GM23338 (cell line): ENCODE data around the gene FAM111B. TPM values are rescaled to one million over a fixed set of nuclear protein-coding genes. Genes with fewer than 3 reads are reported as not detected.

Source experiments
- ATAC-seq: fragments of 200-7000 bp; cut with Tn5 transposase; 3 replicates; pipeline ENCODE4 v1.9.1; 2020
- DNase-seq: peaks from one replicate; pipeline ENCODE4 v3.0.0-alpha.2; 2015; ENCODE audit warnings: low spot score
- H2AFZ ChIP-seq: fragments of 200-600 bp; sonication (generic); 2 replicates; pipeline ENCODE4 v1.8.0; 2016; ENCODE audit warnings: antibody characterized with exemption, mild to moderate bottlenecking, moderate library complexity
- H3F3A ChIP-seq: fragments of 200-600 bp; sonication (generic); replicated peaks from 2 replicates; pipeline ENCODE4 v1.8.0; 2017; ENCODE audit warnings: antibody characterized with exemption, mixed run types, low read depth
- H3K27ac ChIP-seq: fragments of 200-600 bp; sonication (generic); 2 replicates; pipeline ENCODE4 v1.6.1; 2016; ENCODE audit warnings: low read depth
- H3K27me3 ChIP-seq: fragments of 200-600 bp; sonication (generic); 2 replicates; pipeline ENCODE4 v1.8.0; 2016; ENCODE audit warnings: mild to moderate bottlenecking, mixed run types, moderate library complexity; ENCODE audit not compliant: insufficient read depth
- H3K36me3 ChIP-seq: fragments of 200-600 bp; sonication (generic); 2 replicates; pipeline ENCODE4 v1.8.0; 2016; ENCODE audit warnings: mild to moderate bottlenecking; ENCODE audit not compliant: insufficient read depth
- H3K4me1 ChIP-seq: fragments of 200-600 bp; sonication (generic); 2 replicates; pipeline ENCODE4 v1.8.0; 2016; ENCODE audit warnings: mild to moderate bottlenecking, moderate library complexity; ENCODE audit not compliant: insufficient read depth
- H3K4me2 ChIP-seq: fragments of 200-600 bp; sonication (generic); 2 replicates; pipeline ENCODE4 v1.7.1; 2017; ENCODE audit warnings: mixed run types
- H3K4me3 ChIP-seq: fragments of 200-600 bp; sonication (generic); 2 replicates; pipeline ENCODE4 v1.6.1; 2016; ENCODE audit warnings: mixed run types
- H3K79me2 ChIP-seq: fragments of 200-600 bp; sonication (generic); replicated peaks from 2 replicates; pipeline ENCODE4 v1.8.0; 2017; ENCODE audit warnings: mild to moderate bottlenecking; ENCODE audit not compliant: insufficient read depth
- H3K9me2 ChIP-seq: fragments of 200-600 bp; sonication (generic); 2 replicates; pipeline ENCODE4 v1.8.0; 2017; ENCODE audit not compliant: insufficient read depth
- H4K20me1 ChIP-seq: fragments of 200-600 bp; sonication (generic); replicated peaks from 2 replicates; pipeline ENCODE4 v1.8.0; 2017; ENCODE audit warnings: mild to moderate bottlenecking; ENCODE audit not compliant: insufficient read depth
- H3K27ac Mint-ChIP-seq: 2 replicates; pipeline ENCODE4 v1.8.0; 2020; ENCODE audit warnings: inconsistent platforms, mild to moderate bottlenecking, moderate library complexity, mixed read lengths
- H3K27me3 Mint-ChIP-seq: 3 replicates; pipeline ENCODE4 v1.8.0; 2022; ENCODE audit warnings: low read depth, mild to moderate bottlenecking, moderate library complexity, mixed read lengths, inconsistent platforms; ENCODE audit not compliant: insufficient read depth, poor library complexity
- H3K36me3 Mint-ChIP-seq: 3 replicates; pipeline ENCODE4 v1.8.0; 2021; ENCODE audit warnings: low read depth, mild to moderate bottlenecking, inconsistent platforms, moderate library complexity, mixed read lengths
- H3K4me1 Mint-ChIP-seq: 3 replicates; pipeline ENCODE4 v1.8.0; 2020; ENCODE audit warnings: mild to moderate bottlenecking, inconsistent platforms, mixed read lengths
- H3K4me3 Mint-ChIP-seq: 3 replicates; pipeline ENCODE4 v1.8.0; 2021; ENCODE audit warnings: moderate library complexity, mild to moderate bottlenecking, inconsistent platforms, mixed read lengths
- H3K9me3 Mint-ChIP-seq: 3 replicates; pipeline ENCODE4 v1.8.0; 2020; ENCODE audit warnings: moderate library complexity, mild to moderate bottlenecking, inconsistent platforms, mixed read lengths
- CREB1 ChIP-seq: fragments of 250-450 bp; sonication (Bioruptor Pico); IDR thresholded peaks from 2 replicates; pipeline ENCODE4 v1.5.0; 2020; ENCODE audit warnings: low read depth, mild to moderate bottlenecking, moderate library complexity
- EZH2 ChIP-seq: fragments of 200-600 bp; sonication (generic); IDR thresholded peaks from one replicate; pipeline ENCODE4 v1.8.0; 2017; ENCODE audit warnings: antibody characterized with exemption, mild to moderate bottlenecking, low read depth; ENCODE audit not compliant: unreplicated experiment
- JUNB ChIP-seq: IDR thresholded peaks from one replicate; pipeline ENCODE4 v1.6.1; 2016; ENCODE audit warnings: antibody characterized with exemption; ENCODE audit not compliant: unreplicated experiment
- NANOG ChIP-seq: IDR thresholded peaks from 2 replicates; pipeline ENCODE4 v1.6.1; 2016; ENCODE audit warnings: antibody characterized with exemption, borderline replicate concordance
- POLR2AphosphoS5 ChIP-seq: IDR thresholded peaks from 2 replicates; pipeline ENCODE4 v1.6.1; 2016; ENCODE audit warnings: antibody characterized with exemption, low read depth
- STAT1 ChIP-seq: IDR thresholded peaks from one replicate; pipeline ENCODE4 v1.6.1; 2016; ENCODE audit warnings: antibody characterized with exemption; ENCODE audit not compliant: unreplicated experiment
- ZNF114 ChIP-seq: fragments of 250-450 bp; sonication (Bioruptor Pico); IDR thresholded peaks from 2 replicates; pipeline ENCODE4 v1.5.0; 2020; ENCODE audit warnings: mild to moderate bottlenecking, moderate library complexity
- polyA plus RNA-seq: library from polyadenylated mRNA; unstranded; fragments of >200 nt; fragmentation: Nextera tagmentation; extraction: Ambion mirVana; gene quantifications from 2 replicates; pipeline ENCODE4 v1.2.1, GENCODE V29; 2016
- total RNA-seq: library from RNA; depleted of rRNA; stranded (reverse); fragments of >200 nt; shearing (Covaris generic); gene quantifications from 2 replicates; pipeline ENCODE4 v1.2.3, GENCODE V29; 2014
- TF ChIP-seq, protein P1 (sequence below): fragments of 250-450 bp; sonication (Bioruptor Pico); IDR thresholded peaks from 2 replicates; pipeline ENCODE4 v1.5.0; 2020; ENCODE audit warnings: mild to moderate bottlenecking, moderate library complexity
- TF ChIP-seq, protein P2 (sequence below): IDR thresholded peaks from 2 replicates; pipeline ENCODE4 v1.6.1; 2016; ENCODE audit warnings: antibody characterized with exemption

Gene FAM111B
- total and polyA plus RNA-seq, 2 experiments from 2014 or later: 30.6 to 40.7 TPM

DNA sequence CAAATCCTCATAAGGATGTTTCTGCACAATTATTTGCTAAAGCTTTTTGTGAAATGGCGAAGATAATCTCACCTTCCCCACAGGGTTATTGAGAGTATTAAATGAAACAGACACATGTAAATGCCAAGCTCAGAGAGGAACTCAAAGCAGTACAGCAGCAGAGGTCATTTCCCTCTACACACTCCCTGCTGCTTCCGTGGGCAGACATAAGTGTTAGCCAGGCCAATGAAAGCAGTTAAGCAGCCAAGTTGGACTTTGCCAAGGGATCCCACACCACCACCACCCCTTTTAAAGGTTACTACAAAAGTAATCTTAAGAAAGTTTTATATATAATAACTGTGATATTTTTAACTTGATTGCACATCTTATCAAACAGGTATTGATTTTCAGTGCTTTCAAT lies 31.6 kb downstream of the FAM111B start (continued):
- TF ChIP-seq, protein P1, sequence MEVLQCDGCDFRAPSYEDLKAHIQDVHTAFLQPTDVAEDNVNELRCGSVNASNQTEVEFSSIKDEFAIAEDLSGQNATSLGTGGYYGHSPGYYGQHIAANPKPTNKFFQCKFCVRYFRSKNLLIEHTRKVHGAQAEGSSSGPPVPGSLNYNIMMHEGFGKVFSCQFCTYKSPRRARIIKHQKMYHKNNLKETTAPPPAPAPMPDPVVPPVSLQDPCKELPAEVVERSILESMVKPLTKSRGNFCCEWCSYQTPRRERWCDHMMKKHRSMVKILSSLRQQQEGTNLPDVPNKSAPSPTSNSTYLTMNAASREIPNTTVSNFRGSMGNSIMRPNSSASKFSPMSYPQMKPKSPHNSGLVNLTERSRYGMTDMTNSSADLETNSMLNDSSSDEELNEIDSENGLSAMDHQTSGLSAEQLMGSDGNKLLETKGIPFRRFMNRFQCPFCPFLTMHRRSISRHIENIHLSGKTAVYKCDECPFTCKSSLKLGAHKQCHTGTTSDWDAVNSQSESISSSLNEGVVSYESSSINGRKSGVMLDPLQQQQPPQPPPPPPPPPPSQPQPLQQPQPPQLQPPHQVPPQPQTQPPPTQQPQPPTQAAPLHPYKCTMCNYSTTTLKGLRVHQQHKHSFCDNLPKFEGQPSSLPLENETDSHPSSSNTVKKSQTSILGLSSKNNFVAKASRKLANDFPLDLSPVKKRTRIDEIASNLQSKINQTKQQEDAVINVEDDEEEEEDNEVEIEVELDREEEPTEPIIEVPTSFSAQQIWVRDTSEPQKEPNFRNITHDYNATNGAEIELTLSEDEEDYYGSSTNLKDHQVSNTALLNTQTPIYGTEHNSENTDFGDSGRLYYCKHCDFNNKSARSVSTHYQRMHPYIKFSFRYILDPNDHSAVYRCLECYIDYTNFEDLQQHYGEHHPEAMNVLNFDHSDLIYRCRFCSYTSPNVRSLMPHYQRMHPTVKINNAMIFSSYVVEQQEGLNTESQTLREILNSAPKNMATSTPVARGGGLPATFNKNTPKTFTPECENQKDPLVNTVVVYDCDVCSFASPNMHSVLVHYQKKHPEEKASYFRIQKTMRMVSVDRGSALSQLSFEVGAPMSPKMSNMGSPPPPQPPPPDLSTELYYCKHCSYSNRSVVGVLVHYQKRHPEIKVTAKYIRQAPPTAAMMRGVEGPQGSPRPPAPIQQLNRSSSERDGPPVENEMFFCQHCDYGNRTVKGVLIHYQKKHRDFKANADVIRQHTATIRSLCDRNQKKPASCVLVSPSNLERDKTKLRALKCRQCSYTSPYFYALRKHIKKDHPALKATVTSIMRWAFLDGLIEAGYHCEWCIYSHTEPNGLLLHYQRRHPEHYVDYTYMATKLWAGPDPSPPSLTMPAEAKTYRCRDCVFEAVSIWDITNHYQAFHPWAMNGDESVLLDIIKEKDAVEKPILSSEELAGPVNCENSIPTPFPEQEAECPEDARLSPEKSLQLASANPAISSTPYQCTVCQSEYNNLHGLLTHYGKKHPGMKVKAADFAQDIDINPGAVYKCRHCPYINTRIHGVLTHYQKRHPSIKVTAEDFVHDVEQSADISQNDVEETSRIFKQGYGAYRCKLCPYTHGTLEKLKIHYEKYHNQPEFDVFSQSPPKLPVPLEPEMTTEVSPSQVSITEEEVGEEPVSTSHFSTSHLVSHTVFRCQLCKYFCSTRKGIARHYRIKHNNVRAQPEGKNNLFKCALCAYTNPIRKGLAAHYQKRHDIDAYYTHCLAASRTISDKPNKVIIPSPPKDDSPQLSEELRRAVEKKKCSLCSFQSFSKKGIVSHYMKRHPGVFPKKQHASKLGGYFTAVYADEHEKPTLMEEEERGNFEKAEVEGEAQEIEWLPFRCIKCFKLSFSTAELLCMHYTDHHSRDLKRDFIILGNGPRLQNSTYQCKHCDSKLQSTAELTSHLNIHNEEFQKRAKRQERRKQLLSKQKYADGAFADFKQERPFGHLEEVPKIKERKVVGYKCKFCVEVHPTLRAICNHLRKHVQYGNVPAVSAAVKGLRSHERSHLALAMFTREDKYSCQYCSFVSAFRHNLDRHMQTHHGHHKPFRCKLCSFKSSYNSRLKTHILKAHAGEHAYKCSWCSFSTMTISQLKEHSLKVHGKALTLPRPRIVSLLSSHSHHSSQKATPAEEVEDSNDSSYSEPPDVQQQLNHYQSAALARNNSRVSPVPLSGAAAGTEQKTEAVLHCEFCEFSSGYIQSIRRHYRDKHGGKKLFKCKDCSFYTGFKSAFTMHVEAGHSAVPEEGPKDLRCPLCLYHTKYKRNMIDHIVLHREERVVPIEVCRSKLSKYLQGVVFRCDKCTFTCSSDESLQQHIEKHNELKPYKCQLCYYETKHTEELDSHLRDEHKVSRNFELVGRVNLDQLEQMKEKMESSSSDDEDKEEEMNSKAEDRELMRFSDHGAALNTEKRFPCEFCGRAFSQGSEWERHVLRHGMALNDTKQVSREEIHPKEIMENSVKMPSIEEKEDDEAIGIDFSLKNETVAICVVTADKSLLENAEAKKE: no peak

DNA sequence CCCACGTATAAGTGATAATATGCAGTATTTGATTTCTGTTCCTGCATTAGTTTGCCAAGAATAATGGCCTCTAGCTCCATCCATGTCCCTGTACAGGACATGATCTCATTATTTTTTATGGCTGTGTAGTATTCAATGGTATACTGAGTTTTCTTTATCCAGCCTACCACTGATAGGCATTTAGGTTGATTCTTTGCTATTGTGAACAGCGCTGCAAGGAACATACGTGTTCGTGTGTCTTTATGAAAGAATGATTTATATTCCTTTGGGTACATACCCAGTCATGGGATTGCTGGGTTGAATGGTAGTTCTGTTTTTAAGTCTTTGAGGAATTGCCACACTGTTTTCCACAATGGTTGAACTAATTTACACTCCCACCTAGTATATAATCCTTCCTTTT lies 34.2 kb downstream of the FAM111B start:
- ATAC-seq (no peak), DNase-seq (no peak)
- Histone ChIP-seq H4K20me1 (no peaks in the 10 kb centered on the region), H3F3A (peaks cover 7% of the 10 kb centered on the region; the same call in 1 of the 2 replicates), H3K27me3 (peaks cover 4% of the 10 kb centered on the region; the same call in 1 of the 2 replicates), H3K36me3 (no peaks in the 10 kb centered on the region), H3K4me3 (peak overlapping the region; percentile 63; the same call in 1 of the 2 replicates), H3K4me1 (peaks cover 26% of the 10 kb centered on the region), H3K4me2 (peak overlapping the region; percentile 84; the same call in 1 of the 2 replicates), H2AFZ (no peak overlapping the region), H3K27ac (no peak overlapping the region), H3K79me2 (peaks cover 9% of the 10 kb centered on the region; the same call in 1 of the 2 replicates), H3K9me2 (no peaks in the 10 kb centered on the region)
- TF ChIP-seq POLR2AphosphoS5 (no peak), EZH2 (no peak), NANOG (no peak), ZNF114 (CRISPR knock-in tag) (no peak), JUNB (no peak), CREB1 (CRISPR knock-in tag) (no peak), STAT1 (no peak)
- TF ChIP-seq, protein P2, sequence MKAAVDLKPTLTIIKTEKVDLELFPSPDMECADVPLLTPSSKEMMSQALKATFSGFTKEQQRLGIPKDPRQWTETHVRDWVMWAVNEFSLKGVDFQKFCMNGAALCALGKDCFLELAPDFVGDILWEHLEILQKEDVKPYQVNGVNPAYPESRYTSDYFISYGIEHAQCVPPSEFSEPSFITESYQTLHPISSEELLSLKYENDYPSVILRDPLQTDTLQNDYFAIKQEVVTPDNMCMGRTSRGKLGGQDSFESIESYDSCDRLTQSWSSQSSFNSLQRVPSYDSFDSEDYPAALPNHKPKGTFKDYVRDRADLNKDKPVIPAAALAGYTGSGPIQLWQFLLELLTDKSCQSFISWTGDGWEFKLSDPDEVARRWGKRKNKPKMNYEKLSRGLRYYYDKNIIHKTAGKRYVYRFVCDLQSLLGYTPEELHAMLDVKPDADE: no peak
- H3K9me3 Mint-ChIP-seq: peaks cover 13% of the 10 kb centered on the region
- H3K4me1 Mint-ChIP-seq: peaks cover 25% of the 10 kb centered on the region
- H3K27me3 Mint-ChIP-seq: peaks cover 14% of the 10 kb centered on the region
- H3K4me3 Mint-ChIP-seq: peak overlapping the region; percentile 92; the same call in 1 of the 3 replicates
- H3K27ac Mint-ChIP-seq: no peak overlapping the region
- H3K36me3 Mint-ChIP-seq: peaks cover 21% of the 10 kb centered on the region
